HG03039 (cell line): ENCODE data around the gene UGCG.
A peak's percentile ranks its signal among the peaks of the same experiment; 100 is the strongest.
"Not testable (repeated sequence)": the region's sequence is repeated elsewhere in the genome, so short reads cannot be mapped to it uniquely, and the experiment has no call there.

ENCODE experiments used
- ATAC-seq: cut with Tn5 transposase; IDR thresholded peaks from one replicate; pipeline ENCODE4 v1.9.1; 2021; ENCODE audit warnings: mild to moderate bottlenecking, moderate library complexity; ENCODE audit not compliant: unreplicated experiment

Gene UGCG

DNA sequence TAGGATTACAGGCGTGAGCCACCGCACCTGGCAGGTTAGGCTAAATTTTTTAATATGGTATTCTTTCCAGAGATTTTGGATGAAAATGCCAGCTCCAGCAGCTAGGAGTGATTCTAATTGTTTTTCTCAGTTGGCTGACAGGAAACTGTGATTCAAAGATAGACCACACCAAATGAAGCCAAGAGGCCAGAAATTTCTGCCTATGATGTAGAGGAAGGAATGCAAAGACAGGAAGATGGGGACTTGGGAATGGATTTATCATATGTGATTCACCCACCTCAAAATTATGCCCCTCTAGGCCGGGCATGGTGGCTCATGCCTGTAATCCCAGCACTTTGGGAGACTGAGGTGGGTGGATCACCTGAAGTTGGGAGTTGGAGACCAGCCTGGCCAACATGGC lies 53.3 kb downstream of the UGCG start:
- no peak for ATAC-seq

- ATAC-seq: no peak
Observed at GRCh38 chr9:111952559-111952958, 55.9 kb downstream of the UGCG start.

- ATAC-seq: no peak
Observed at GRCh38 chr9:111953444-111953843, 56.8 kb downstream of the UGCG start.

DNA sequence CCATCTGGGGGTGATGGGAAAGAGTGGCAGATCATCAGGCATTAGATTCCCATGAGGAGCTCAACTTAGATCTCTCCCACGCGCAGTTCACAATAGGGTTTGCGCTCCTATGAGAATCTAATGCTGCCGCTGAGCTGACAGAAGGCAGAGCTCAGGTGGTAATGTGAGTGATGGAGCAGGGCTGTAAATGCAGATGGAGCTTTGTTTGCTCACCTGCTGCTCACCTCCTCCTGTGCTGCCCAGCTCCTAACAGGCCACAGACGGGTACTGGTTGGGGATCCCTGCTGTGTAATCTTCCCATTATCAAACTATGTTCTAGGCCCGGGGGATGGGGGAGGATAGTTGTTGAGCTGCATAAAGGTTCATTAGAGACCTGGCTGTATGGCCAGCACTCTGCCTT lies 58.4 kb downstream of the UGCG start:
- ATAC-seq: no peak

DNA sequence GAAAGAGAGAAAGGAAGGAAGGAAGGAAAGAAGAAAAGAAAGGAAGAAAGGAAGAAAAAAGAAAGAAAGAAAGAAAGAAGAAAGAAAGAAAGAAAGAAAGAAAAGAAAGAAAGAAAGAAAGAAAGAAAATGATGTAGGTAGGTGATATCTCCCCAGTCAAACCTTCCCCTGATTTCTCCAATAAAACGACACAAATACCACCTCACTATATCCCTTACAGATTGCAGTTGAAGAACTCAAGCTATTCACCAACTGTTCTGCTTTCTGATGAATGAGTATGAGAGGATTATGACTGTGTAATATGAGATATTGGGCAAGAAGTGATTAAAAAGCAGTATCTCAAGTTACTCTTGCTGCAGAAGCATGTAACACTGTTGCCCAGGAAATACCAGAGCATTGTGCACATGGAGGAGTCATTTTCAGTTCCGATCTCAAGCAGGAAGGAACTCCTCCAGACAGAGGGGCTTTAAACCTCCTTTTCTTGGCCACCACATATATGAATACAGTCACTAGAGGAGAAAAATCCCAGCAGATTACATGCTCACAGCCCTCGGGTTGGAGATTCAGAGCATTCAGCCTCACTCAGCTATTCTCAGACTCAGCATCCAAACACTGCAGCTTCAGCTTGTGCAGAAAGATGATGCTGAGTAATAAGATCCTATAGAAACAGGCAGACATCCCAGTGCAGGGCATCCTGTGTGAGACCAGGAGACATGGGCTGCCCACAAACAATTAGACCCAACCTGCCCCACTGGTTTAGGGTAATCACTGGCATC lies 61.4 kb downstream of the UGCG start:
- ATAC-seq: no peak

DNA sequence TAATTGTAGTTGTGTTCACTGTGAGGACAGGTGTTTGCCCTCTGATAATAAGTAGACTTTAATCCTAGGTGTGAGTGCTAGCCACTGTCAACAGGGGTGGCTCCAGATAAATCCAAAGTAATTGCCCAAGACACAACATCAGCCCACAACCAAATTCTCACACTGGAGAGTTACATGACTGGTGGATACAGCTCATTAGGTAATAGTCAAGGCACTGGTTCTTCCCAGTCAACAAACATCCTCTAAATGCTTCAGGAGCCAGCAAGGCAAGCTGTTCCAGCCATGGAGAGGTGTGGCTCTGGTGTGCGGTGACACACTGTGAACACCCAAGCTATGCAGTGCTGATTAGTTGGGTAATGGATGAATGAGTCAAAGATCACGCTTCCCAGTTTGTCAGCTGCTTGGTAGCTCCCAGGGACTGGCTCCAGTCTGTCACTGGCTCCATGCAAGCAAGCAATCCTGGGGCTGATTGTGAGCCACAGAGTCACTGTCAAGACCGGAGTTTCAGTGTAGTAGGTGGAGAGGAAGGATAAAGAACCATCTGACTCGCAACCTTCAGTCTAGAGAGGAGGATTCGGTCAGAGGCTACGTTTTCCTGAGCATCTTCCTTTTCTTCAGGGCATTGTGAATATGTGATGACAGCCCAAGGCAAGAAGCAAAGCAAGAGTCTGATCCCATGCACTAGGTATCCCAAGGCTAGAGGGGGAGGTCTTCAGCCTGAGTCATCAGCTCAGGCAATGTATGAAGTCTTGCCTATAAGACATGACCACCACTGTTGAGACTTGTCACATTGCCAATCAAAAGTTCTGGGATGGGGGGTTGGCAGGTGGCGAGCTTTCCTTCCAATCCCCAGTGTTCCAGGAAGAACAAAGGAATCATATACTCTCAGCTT lies 63.1 kb downstream of the UGCG start:
- ATAC-seq: no peak

DNA sequence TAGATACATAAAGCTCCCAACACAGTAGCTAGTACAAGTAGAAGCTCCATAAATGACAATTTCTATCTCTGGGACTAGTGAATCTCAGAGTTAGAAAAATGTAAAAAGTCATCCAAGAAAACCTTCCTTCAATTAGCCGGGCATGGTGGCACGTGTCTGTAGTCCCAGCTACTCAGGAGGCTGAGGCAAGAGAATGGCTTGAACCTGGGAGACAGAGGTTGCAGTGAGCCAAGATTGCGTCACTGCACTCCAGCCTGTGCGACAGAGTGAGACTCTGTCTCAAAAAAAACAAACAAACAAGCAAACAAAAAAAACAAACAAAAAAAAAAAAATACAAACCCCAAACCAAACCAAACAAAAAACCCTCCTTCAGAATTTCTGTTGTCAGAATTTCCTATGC lies 63.9 kb downstream of the UGCG start:
- ATAC-seq: not testable (repeated sequence)

DNA sequence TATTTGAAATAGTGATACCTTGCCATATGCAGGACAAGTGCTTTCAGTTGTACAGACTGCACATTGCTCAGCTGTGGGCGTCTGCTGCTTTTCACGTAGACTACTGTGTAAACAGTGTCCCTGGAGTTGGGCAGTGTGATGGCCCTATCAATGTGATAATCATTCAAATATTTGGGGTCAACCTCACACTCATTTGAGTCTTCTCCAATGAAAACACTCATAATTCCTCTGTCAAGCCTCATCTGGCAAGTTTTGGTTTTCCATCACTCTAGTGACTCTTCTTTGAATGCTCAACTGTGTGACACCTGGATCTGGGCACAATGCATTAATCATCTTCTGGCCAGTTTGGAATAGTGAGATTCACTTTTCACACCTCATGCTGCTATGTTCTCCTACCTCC lies 64.4 kb downstream of the UGCG start:
- ATAC-seq: no peak

- no peak for ATAC-seq
Observed at GRCh38 chr9:111961575-111961974, 65.0 kb downstream of the UGCG start.

GRCh38 chr9:111962021-111962420 lies 65.4 kb downstream of the UGCG start:
- ATAC-seq: no peak

DNA sequence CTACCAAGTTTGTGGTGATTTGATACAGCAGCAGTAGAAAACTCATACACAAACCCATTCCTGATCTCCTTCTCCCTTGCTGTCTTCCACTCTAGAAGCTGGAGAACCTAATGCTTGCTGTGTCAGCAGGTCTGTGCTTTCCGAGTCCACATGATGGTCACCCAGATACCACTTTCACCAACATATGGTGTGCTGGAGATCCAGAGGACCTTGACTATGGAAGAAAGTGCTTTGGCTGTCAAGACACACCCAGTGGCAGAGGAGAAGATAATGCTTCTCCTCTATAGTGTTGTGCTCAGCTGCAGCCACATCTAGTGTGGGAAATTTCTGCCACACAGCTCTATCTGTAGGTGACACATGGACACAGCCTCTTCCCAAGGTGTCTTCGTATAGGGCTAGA lies 67.4 kb downstream of the UGCG start:
- ATAC-seq: no peak

- ATAC-seq: peak; percentile 66
Observed at GRCh38 chr9:111965566-111966019, 69.0 kb downstream of the UGCG start.

DNA sequence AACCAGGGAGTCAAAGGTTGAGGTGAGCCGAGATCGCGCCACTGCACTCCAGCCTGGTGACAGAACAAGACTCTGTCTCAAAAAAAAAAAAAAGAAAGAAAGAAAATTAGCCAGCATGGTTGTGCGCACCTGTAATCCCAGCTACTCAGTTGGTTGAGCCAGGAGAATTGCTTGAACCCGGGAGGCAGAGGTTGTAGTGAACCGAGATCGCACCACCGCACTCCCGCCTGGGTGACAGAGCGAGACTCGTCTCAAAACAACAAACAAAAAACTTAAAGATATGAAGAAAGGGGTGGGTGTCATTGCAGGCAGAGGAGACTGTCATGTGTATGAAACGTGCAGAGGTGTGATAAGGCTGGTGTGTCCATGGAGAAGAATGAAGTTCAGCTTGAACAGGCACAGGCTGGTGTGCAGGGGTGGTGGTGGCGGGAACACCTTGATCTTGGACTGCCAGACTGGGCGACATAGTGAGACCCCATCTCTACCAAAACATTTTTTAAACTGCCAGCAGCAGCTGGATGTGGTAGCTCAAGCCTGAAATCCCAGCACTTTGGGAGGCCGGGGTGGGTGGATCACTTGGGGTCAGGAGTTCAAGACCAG lies 69.6 kb downstream of the UGCG start:
- ATAC-seq: no peak

GRCh38 chr9:111966861-111967291 lies 70.3 kb downstream of the UGCG start:
- no peak for ATAC-seq

- ATAC-seq: no peak
Observed at GRCh38 chr9:111967621-111968020, 71.0 kb downstream of the UGCG start.

DNA sequence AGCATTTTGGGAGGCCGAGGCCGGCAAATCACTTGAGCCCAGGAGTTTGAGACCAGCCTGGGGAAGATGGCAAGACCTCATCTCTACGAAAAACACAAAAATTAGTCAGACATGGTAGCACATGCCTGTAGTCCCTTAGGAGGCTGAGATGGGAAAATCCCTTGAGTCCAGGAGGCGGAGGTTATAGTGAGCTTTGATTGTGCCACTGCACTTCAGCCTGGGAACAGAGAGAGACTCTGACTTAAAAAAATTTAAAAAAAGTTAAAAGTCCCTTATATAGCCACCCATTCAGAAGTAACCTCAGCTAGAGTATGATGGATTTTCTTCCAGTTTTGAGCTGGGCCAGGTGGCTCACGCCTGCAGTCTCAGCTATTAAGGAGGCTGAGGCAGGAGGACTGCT lies 72.4 kb downstream of the UGCG start:
- ATAC-seq: peak; percentile 37

GRCh38 chr9:111969622-111970021 lies 73.0 kb downstream of the UGCG start:
- ATAC-seq: no peak

DNA sequence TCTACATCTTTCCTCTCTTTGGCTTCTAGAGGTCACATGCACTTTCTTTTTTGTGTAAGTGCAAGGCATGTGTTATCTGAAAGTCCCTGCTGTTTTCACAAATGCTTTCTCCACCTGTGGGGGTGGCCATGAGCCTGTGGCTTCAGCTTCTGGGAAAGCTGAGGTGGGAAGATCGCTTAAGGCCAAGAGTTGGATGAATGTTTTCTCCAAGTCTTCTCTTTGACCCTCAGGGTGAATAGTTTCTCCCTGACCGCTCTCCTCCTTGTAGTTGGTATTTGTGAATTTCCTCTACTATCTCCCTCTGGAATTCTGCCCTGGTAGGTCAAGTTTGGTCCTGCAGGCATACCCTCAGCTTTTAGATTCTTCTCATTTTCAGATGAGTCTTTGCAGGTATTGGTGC lies 74.2 kb downstream of the UGCG start:
- ATAC-seq: no peak

GRCh38 chr9:111974092-111974681 lies 77.6 kb downstream of the UGCG start:
- ATAC-seq: no peak

GRCh38 chr9:111975709-111976108 lies 79.1 kb downstream of the UGCG start:
- ATAC-seq: no peak

GRCh38 chr9:111978616-111979015 lies 82.0 kb downstream of the UGCG start:
- no peak for ATAC-seq
